DMS79 (cell line): Measurements from ENCODE around the gene STRBP.

ENCODE experiments used
- DNase-seq: peaks from one replicate; lab custom pipeline; 2025; lab: John Stamatoyannopoulos, UW

Gene STRBP

GRCh38 chr9:123097430-123098095 lies 170.8 kb downstream of the STRBP start:
- DNase-seq, result no peak

GRCh38 chr9:123096987-123097386 lies 171.4 kb downstream of the STRBP start:
- DNase-seq, result no peak

- no peak for DNase-seq
Observed at GRCh38 chr9:123093141-123093540, 175.2 kb downstream of the STRBP start.

- DNase-seq, result no peak
Observed at GRCh38 chr9:123091459-123091858, 176.9 kb downstream of the STRBP start.

GRCh38 chr9:123090956-123091355 lies 177.4 kb downstream of the STRBP start:
- DNase-seq, result no peak

GRCh38 chr9:123090198-123090896 lies 178.0 kb downstream of the STRBP start:
- DNase-seq, result no peak

GRCh38 chr9:123089790-123090189 lies 178.6 kb downstream of the STRBP start:
- peak; percentile 83 for DNase-seq

- no peak for DNase-seq
Observed at GRCh38 chr9:123089040-123089439, 179.3 kb downstream of the STRBP start.

GRCh38 chr9:123087359-123087888 lies 181.0 kb downstream of the STRBP start:
- no peak for DNase-seq

- DNase-seq, result no peak
Observed at GRCh38 chr9:123085916-123086315, 182.5 kb downstream of the STRBP start.

- no peak for DNase-seq
Observed at GRCh38 chr9:123084256-123084655, 184.1 kb downstream of the STRBP start.

GRCh38 chr9:123083680-123084079 lies 184.7 kb downstream of the STRBP start:
- no peak for DNase-seq

- DNase-seq, result no peak
Observed at GRCh38 chr9:123081824-123082223, 186.6 kb downstream of the STRBP start.

GRCh38 chr9:123080444-123080843 lies 187.9 kb downstream of the STRBP start:
- no peak for DNase-seq

- no peak for DNase-seq
Observed at GRCh38 chr9:123074628-123075027, 193.8 kb downstream of the STRBP start.

GRCh38 chr9:123073991-123074422 lies 194.4 kb downstream of the STRBP start:
- no peak for DNase-seq

- no peak for DNase-seq
Observed at GRCh38 chr9:123073441-123073840, 194.9 kb downstream of the STRBP start.

- no peak for DNase-seq
Observed at GRCh38 chr9:123072407-123072995, 195.9 kb downstream of the STRBP start.
